GM21526 (cell line): ENCODE measurements around the gene NRG2.

Source experiments
- ATAC-seq: cut with Tn5 transposase; IDR thresholded peaks from one replicate; pipeline ENCODE4 v1.9.1; 2021; ENCODE audit warnings: moderate library complexity; ENCODE audit not compliant: unreplicated experiment, low FRiP score

NRG2 gene

DNA sequence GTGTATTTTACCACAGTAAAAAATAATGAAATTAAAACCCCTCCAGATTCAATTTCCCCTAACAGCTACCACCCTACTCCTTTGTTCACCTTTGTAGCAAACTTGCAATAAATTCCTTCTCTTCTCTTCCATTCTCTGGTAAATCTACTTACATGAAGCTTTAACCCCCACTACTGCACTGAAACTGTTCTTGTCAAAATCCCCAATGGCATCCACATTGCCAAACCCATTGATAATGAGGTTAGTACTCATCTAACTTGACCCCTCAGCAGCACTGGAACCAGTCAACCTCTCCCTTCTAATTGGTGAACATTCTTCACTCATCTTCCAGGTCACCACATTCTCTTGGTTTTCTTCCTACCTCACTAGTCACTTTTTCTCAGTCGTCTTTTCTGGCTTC, 29.6 kb downstream of the NRG2 start:
- no peak for ATAC-seq

GRCh38 chr5:140012443-140012842, 30.7 kb downstream of the NRG2 start:
- no peak for ATAC-seq

DNA sequence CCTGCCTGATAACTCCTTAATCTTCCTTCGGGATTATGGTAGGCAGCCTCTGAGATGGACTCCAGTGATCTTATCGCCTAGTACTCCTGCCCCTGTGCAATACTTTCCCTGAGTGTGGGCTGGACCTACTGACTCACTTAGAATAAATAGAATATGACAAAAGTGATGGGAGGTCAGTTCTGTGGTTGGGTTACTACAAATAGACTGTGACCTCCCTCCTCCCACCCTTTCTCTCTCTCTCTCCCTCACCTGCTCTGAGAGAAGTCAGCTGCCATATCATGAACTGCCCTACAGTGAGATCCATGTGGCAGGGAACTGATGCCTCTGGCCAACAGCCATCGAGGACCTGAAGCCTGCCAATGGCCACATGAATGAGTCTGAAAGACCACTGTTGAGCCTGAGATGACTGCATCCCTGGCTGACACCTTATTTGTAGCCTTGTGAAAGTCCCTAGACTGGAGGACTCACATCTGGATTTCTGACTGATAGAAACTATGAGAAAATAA, 31.7 kb downstream of the NRG2 start:
- peak; percentile 81 for ATAC-seq

GRCh38 chr5:140010798-140011197, 32.3 kb downstream of the NRG2 start:
- ATAC-seq, result peak; percentile 17

DNA sequence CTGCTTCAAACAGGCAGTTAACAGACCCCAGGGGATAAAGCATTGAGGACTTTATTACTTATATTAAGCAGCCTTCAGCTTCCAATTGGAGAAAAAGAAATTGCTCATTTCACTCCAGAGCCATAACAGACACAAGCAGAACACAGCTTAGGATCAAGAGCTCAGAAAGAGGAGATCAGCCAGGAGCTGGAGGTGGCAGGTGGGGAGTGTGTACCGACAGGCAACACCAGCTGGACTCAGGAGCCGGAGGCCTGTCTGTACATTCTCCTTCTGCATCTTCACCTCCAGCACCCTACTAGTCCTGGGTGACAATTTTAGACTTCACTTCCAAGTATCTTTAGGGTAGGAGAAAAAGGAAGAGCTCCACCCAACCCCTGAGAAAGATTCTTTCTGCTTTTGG, 35.8 kb downstream of the NRG2 start:
- ATAC-seq, result no peak

GRCh38 chr5:140005145-140005591, 37.9 kb downstream of the NRG2 start:
- peak; percentile 86 for ATAC-seq

DNA sequence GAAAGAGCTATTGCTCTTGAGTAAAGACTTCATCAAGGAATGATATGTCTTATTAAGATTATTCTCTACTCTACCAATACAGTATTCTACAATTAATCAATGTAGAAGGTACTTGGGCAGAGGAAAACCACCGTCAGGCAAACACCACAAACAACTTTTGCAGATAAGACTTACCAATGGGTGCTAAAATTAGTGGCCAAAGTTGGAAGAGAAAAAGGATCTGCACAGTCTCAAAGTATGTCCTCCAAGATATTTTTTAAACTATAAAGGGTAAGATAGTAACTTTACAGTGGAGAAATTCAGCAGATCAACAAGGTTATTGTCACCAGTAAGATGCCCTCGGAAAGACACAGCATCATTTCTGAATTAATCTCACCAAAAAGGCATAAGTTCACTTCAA, 38.9 kb downstream of the NRG2 start:
- ATAC-seq, result no peak

DNA sequence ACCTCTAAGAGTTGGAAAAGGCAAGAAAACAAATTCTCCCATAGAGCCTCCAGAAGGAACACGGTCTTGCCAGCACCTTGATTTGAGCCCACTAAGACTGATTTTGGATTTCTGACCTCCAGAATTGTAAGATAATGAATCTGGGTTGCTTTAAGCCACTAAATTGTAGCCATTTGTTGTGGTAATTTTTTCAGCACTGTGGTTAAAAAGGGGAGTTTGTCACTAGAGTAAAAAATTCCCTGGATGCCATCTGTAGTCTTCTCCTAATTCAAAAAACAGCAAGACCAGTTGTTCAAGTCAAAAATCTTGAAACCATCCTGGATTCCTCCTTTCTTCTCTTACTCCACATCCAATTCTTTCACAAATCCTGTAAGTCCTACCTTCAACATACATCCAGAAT, 39.6 kb downstream of the NRG2 start:
- ATAC-seq, result no peak

DNA sequence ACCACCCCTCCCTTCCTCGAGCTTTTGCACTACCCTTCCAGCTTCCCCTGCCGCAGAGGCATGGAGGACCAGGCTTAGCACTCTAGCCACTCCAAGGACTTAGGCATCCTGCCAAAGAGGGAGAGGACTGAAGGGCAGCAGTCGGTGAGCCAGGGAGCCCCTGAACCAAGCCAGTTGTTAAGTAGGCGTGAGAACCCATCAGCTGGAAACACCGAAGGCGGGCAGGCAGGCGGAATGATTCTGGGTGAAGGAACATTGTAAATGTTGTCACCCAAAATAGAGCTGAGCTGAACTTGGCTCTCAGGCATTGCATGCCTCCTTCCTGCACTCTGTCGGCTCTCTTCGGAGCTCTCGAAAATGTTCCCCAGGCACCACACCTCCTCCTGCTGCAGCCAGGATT, 42.8 kb downstream of the NRG2 start:
- no peak for ATAC-seq

- ATAC-seq, result no peak
Observed at GRCh38 chr5:139998837-139999236, 44.3 kb downstream of the NRG2 start.

GRCh38 chr5:139997276-139997675, 45.8 kb downstream of the NRG2 start:
- ATAC-seq, result no peak

DNA sequence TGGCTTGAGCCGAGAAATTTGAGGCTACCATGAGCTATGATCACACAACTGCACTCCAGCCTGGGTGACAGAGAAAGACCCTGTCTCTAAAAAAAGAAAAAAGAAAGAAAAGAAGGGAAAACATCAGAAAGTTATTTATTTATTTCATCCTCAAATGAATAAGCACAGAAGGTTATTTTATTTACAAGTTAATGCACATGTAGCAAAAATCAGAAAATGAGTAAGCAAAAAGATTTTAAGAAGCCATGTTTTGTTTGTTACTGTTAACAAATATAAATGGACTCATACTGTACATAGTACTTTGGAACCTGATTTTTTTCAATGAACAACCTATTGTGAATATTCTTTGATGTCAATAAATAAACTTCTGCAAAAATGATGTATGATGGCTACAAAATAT, 47.2 kb downstream of the NRG2 start:
- no peak for ATAC-seq

DNA sequence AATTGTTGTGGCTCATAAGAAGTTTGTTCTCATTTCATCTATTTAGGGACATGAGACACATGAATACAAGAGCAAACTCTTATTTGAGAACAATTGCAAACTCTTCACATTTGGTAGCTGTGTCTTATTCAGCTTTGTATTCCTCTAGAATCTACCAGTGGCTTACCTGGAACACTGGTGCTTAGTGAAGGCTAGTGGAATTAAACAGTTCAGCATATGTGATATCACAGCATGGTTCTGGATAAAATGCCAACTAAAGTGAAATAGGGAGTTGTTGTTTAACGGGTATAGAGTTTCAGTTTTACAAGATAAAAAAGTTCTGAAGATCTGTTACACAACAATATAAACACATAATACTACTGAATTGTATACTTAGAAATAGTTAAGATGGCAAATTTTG, 48.9 kb downstream of the NRG2 start:
- ATAC-seq, result no peak

GRCh38 chr5:139985733-139986132, 57.4 kb downstream of the NRG2 start:
- ATAC-seq, result no peak

DNA sequence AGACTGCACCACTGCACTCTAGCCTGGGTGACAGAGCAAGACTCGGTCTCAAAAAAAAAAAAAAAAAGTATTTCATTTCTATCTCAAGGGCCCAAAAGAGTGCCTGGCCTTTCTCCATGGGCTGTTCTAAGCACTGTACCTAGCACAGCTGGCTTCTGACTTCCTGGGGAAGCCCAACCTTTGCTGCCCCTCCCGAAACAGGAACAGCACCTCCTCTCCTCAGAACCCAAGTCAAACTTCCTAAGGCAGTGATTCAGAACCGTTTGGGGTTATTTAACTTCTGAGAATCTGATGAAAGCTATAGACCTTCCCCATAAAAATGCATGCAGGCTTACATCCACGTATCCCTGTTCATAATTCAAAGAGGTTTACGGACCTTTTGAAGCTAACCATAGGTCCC, 57.8 kb downstream of the NRG2 start:
- no peak for ATAC-seq

DNA sequence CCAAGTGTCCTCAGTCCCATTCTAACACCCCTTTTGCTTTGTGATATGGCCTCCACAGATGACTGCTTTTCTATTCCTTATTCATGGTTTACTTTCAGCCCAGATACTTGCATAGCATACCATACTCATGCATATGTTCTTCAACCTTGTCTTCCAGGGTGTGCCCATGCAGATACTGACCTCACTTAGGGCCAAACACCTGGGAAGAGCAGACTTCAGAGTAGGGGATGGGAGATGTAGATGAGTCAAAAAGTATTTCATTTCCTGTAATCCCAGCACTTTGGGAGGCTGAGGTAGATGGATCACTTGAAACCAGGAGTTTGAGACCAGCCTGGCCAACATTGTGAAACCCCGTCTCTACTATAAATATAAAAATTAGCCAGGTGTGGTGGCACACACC, 58.3 kb downstream of the NRG2 start:
- no peak for ATAC-seq

- ATAC-seq, result no peak
Observed at GRCh38 chr5:139982975-139983240, 60.2 kb downstream of the NRG2 start.

GRCh38 chr5:139982157-139982974, 60.7 kb downstream of the NRG2 start:
- no peak for ATAC-seq

DNA sequence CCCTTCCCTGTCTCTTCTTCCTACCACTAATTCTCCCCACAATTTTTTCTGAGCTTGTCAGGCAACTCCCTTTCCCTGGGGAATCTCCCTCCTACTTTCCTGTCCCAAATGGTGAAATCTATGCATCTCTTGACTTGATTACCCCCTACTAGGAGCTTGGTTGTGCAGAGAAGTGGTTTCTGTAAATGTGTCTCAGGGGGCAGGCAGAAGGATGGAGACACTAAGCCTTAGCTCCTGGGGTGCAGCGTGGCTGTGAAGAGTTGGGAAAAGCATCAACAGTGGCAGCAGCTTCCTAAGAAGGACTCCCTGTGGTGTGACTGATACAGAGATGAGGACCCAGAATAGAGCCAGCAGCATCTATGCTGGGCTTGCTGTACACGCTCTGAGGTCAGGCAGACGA, 62.3 kb downstream of the NRG2 start:
- no peak for ATAC-seq

DNA sequence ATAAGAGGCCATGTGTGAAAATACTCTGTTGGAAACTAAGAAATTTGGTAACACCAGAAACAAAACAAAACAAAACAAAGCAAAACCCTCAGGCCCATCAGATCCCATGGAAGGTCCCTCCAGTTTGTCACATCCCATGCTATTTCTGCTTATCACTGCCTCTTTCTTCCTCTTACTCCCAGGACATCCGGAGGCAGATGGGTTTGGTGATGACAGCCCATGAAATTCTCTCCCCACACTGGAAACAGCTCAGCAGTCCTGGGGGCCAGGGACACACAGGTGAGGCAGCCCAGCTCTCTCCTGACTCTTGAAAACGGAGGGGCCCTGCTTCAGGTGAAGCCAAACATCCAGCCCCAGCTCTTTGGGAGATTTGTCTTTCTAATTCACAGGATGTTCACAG, 63.2 kb downstream of the NRG2 start:
- ATAC-seq, result no peak

DNA sequence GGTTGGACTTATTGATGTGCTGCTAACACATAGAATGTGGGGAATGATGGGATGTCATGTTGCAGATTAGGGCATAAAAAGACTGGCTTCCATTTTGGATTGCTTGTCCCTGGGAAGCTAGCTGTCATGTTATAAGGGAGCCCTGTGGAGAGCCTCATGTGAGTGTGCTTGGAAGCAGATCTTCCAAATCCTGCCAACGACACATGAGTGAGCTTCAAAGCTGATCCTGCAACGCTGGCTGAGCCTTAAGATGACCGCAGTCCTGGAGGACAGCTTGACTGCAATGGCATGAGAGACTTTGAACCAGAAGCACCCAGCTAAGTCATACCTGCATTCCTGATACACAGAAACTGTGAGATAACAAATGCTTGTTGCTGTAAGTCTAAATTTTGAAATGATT, 63.6 kb downstream of the NRG2 start:
- ATAC-seq, result no peak

DNA sequence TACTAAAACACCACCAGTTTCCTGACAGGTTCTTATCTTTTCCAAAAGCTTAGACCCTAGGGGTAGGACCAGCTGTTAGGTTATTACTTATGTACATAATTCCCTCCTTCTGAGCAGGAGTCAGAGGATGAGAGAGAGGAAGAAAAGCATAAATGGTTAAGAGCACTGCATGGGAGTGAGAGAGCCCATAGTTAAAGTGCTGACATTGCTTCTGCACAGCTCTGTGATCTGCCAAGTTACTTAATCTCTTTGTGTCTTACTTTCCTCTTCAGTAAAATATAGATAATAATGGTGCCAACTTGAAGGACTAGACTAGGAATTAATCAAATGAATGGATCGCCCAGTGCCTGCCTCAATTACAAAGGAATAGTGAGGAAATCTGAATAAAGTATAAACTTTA, 66.4 kb downstream of the NRG2 start:
- no peak for ATAC-seq

- no peak for ATAC-seq
Observed at GRCh38 chr5:139975942-139976341, 67.2 kb downstream of the NRG2 start.
